HepG2 (cell line): ENCODE results near the gene EIF3L. TPM values are rescaled to one million over a fixed set of nuclear protein-coding genes. Genes with fewer than 3 reads are reported as not detected.
A peak's percentile ranks its signal among the peaks of the same experiment; 100 is the strongest.

ENCODE experiments used
- HNF4G ChIP-seq, 2 experiments: sonication (generic) in 1 of 2; formaldehyde crosslinking in 1 of 2; IDR thresholded peaks; 2 replicates each; pipeline versions ENCODE4 v1.4.0 to v1.6.1; 2011 to 2020; ENCODE audit warnings: borderline replicate concordance in 2 of 2, low read depth in 2 of 2, mild to moderate bottlenecking in 2 of 2, low read length in 1 of 2, missing genetic modification reagents in 1 of 2, moderate library complexity in 1 of 2
- KDM1A ChIP-seq: IDR thresholded peaks from 2 replicates; pipeline ENCODE4 v1.6.1; 2016; ENCODE audit warnings: missing compliant biosample characterization
- KDM5B ChIP-seq: sonication (generic); formaldehyde crosslinking; IDR thresholded peaks from 2 replicates; pipeline ENCODE4 v1.4.0; 2020; ENCODE audit warnings: missing genetic modification reagents, mild to moderate bottlenecking, borderline replicate concordance
- LRRFIP1 ChIP-seq: sonication (generic); formaldehyde crosslinking; conservative IDR thresholded peaks from 2 replicates; pipeline ENCODE4 v1.4.0; 2020; ENCODE audit warnings: missing genetic modification reagents
- MAFK ChIP-seq, 2 experiments: IDR thresholded peaks in 1 of 2; conservative IDR thresholded peaks in 1 of 2; 2 replicates each; pipeline ENCODE4 v1.6.1; 2011; ENCODE audit warnings: improper control_type of control experiment in 2 of 2, low read length in 2 of 2
- MTA3 ChIP-seq: sonication (generic); formaldehyde crosslinking; IDR thresholded peaks from 2 replicates; pipeline ENCODE4 v1.4.0; 2020; ENCODE audit warnings: missing genetic modification reagents
- NFE2L1 ChIP-seq: sonication (generic); formaldehyde crosslinking; IDR thresholded peaks from 2 replicates; pipeline ENCODE4 v1.4.0; 2020; ENCODE audit warnings: missing genetic modification reagents, mild to moderate bottlenecking, borderline replicate concordance
- POLR2AphosphoS2 ChIP-seq: IDR thresholded peaks from 2 replicates; pipeline ENCODE4 v1.6.1; 2011; ENCODE audit warnings: low read depth, low read length, improper control_type of control experiment
- RBM39 ChIP-seq: fragments of 200-400 bp; formaldehyde crosslinking; IDR thresholded peaks from one replicate; pipeline ENCODE4 v1.6.1; 2018; ENCODE audit warnings: antibody characterized with exemption, mild to moderate bottlenecking, low read depth, low read length; ENCODE audit not compliant: poor library complexity, severe bottlenecking
- RCOR2 ChIP-seq: IDR thresholded peaks from 2 replicates; pipeline ENCODE4 v1.6.1; 2016; ENCODE audit warnings: missing biosample characterization, missing genetic modification reagents
- SCMH1 ChIP-seq: sonication (generic); formaldehyde crosslinking; IDR thresholded peaks from 2 replicates; pipeline ENCODE4 v1.9.0; 2021; ENCODE audit warnings: missing genetic modification reagents, mild to moderate bottlenecking, borderline replicate concordance
- SRY ChIP-seq: sonication (generic); formaldehyde crosslinking; IDR thresholded peaks from 2 replicates; pipeline ENCODE4 v1.8.0; 2022; ENCODE audit warnings: mild to moderate bottlenecking, missing genetic modification reagents
- STAT6 ChIP-seq: sonication (generic); formaldehyde crosslinking; IDR thresholded peaks from 2 replicates; pipeline ENCODE4 v1.4.0; 2020; ENCODE audit warnings: missing genetic modification reagents, mild to moderate bottlenecking, borderline replicate concordance
- TRIM24 ChIP-seq: sonication (generic); formaldehyde crosslinking; IDR thresholded peaks from 2 replicates; pipeline ENCODE4 v1.8.0; 2022; ENCODE audit warnings: mild to moderate bottlenecking, missing genetic modification reagents
- U2AF1 ChIP-seq: fragments of 200-400 bp; formaldehyde crosslinking; optimal IDR thresholded peaks from 2 replicates; pipeline ENCODE3; 2017; ENCODE audit warnings: mild to moderate bottlenecking, low read depth, low read length
- YEATS4 ChIP-seq: sonication (generic); formaldehyde crosslinking; IDR thresholded peaks from 2 replicates; pipeline ENCODE4 v1.4.0; 2020; ENCODE audit warnings: missing genetic modification reagents, borderline replicate concordance
- ZIK1 ChIP-seq: sonication (generic); formaldehyde crosslinking; IDR thresholded peaks from 2 replicates; pipeline ENCODE4 v1.5.0; 2020; ENCODE audit warnings: mild to moderate bottlenecking, low read depth, missing genetic modification reagents, borderline replicate concordance
- ZMYM3 ChIP-seq: sonication (generic); formaldehyde crosslinking; IDR thresholded peaks from 2 replicates; pipeline ENCODE4 v1.5.1; 2020; ENCODE audit warnings: mild to moderate bottlenecking, missing genetic modification reagents
- ZNF430 ChIP-seq: sonication (generic); formaldehyde crosslinking; IDR thresholded peaks from 2 replicates; pipeline ENCODE4 v1.9.0; 2021; ENCODE audit warnings: mild to moderate bottlenecking, missing genetic modification reagents
- ZNF512 ChIP-seq: sonication (generic); formaldehyde crosslinking; IDR thresholded peaks from 2 replicates; pipeline ENCODE4 v1.4.0; 2020; ENCODE audit warnings: mild to moderate bottlenecking, missing genetic modification reagents
- ZNF570 ChIP-seq: sonication (generic); formaldehyde crosslinking; IDR thresholded peaks from 2 replicates; pipeline ENCODE4 v1.4.0; 2020; ENCODE audit warnings: mild to moderate bottlenecking, missing genetic modification reagents, borderline replicate concordance
- ZNF644 ChIP-seq: IDR thresholded peaks from 2 replicates; pipeline ENCODE4 v1.6.1; 2016; ENCODE audit warnings: low read depth
- ZNF703 ChIP-seq: sonication (generic); formaldehyde crosslinking; IDR thresholded peaks from 2 replicates; pipeline ENCODE4 v1.5.1; 2020; ENCODE audit warnings: missing genetic modification reagents, mild to moderate bottlenecking, moderate library complexity, borderline replicate concordance
- polyA plus RNA-seq, 8 experiments: library from polyadenylated mRNA; depleted of rRNA in 3 of 8; stranded (reverse) in 7 of 8; unstranded in 1 of 8; fragments of >200 nt; fragmentation: Illumina TruSeq in 4 of 8; extraction: Trizol in 4 of 8; gene quantifications; 2 replicates each; pipeline versions ENCODE4 v1.2.1 to v1.2.3, GENCODE V29; 2011 to 2016; ENCODE audit warnings: low read depth in 4 of 8, missing spikeins in 1 of 8, mixed read lengths in 1 of 8; ENCODE audit not compliant: insufficient read depth in 1 of 8
- total RNA-seq, 5 experiments: library from RNA; depleted of rRNA; stranded (reverse); fragments of >200 nt; fragmentation: Illumina TruSeq; extraction: Trizol; gene quantifications; 2 replicates each; pipeline ENCODE4 v1.2.3, GENCODE V29; 2016; ENCODE audit warnings: low read depth in 1 of 5

EIF3L gene
- total and polyA plus RNA-seq, 2 of the 13 experiments (the other 11 are each of a cell fraction or from before 2014, with no cell fraction given), result 514 to 793 TPM

- TF ChIP-seq STAT6 (CRISPR knock-in tag), result no peak
- peak; percentile 59; the same call in 1 of the 2 replicates for TF ChIP-seq KDM5B
- peak; percentile 19; the same call in 1 of the 2 replicates for TF ChIP-seq ZNF644 (CRISPR knock-in tag)
- TF ChIP-seq KDM1A (CRISPR knock-in tag), result no peak
- TF ChIP-seq ZNF703, result no peak
- no peak; the same call in 1 of the 2 replicates for TF ChIP-seq ZNF512
- TF ChIP-seq HNF4G (IDR thresholded peaks at IDR 0.05; ENCODE audit: borderline replicate concordance, low read depth, low read length), result peak; percentile 61; the same call in 1 of the 2 replicates
- peak; percentile 81 for TF ChIP-seq HNF4G (CRISPR knock-in tag; IDR thresholded peaks at IDR 0.05; ENCODE audit: borderline replicate concordance, low read depth)
- TF ChIP-seq ZMYM3 (CRISPR knock-in tag), result peak; percentile 78; the same call in 1 of the 2 replicates
- TF ChIP-seq ZNF570 (CRISPR knock-in tag), result no peak
- no peak for TF ChIP-seq NFE2L1 (CRISPR knock-in tag)
- no peak for TF ChIP-seq TRIM24 (CRISPR knock-in tag)
- no peak for TF ChIP-seq U2AF1
- TF ChIP-seq RCOR2 (CRISPR knock-in tag), result peak; percentile 50; the same call in 1 of the 2 replicates
- TF ChIP-seq YEATS4, result peak; percentile 75
- TF ChIP-seq SCMH1 (CRISPR knock-in tag), result no peak
- no peak for TF ChIP-seq POLR2AphosphoS2
- no peak for TF ChIP-seq RBM39
- TF ChIP-seq MTA3 (CRISPR knock-in tag), result no peak
- peak; percentile 85; the same call in 1 of the 2 replicates for TF ChIP-seq ZNF430 (CRISPR knock-in tag)
- peak; percentile 80 for TF ChIP-seq ZIK1 (CRISPR knock-in tag)
- no peak for TF ChIP-seq MAFK (conservative IDR thresholded peaks at IDR 0.05 in 1 of 2, IDR thresholded peaks at IDR 0.05 in 1 of 2; ENCODE audit: low read length in 2 of 2)
- no peak for TF ChIP-seq LRRFIP1
- no peak for TF ChIP-seq SRY (CRISPR knock-in tag)
Measured at GRCh38 chr22:37817705-37818408, 31.4 kb upstream of the EIF3L start (continued).
